GM23248 (cell line): Measurements from ENCODE around the gene AOX1.

Experiments used
- EZH2 ChIP-seq: fragments of 200-600 bp; sonication (generic); IDR thresholded peaks from 2 replicates; pipeline ENCODE4 v1.6.1; 2018; ENCODE audit warnings: antibody characterized with exemption, mild to moderate bottlenecking; ENCODE audit not compliant: insufficient read depth, poor library complexity, severe bottlenecking
- EZH2phosphoT487 ChIP-seq: fragments of 200-600 bp; sonication (generic); IDR thresholded peaks from 2 replicates; pipeline ENCODE4 v1.6.1; 2018; ENCODE audit warnings: antibody characterized with exemption, moderate library complexity, mild to moderate bottlenecking, low read depth; ENCODE audit not compliant: insufficient read depth

DNA sequence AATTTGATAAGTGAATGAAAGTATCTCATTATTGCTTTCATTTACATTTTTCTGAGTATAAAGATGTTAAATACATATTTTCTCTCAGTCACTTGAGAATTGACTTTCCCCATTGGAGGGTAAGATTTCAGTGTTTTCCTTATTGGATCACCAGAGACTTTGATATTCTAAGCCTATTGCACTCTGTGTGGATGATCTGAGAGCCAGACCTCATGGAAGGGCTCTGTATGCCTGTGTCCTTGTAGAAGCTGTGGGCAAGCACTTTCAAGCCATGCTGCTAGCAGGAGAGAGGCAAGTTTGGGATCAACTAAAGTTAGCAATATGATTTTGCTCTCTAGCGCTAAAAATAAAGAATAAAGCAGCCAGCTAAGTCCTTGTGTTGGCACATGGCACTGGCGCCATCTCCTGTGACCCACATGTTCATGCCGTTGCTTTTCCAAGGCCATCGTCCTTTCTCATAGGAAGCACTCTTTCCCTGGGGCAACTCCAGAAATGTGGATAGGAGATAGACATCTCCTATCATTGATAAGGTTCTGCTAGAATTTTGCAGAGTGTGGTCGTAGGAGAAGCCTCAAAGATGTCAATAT, 72.6 kb downstream of the AOX1 start:
- TF ChIP-seq EZH2phosphoT487 (no peak), EZH2 (no peak)
